Measurements from ENCODE around the gene TAPT1. TPM values are rescaled to one million over a fixed set of nuclear protein-coding genes. Genes with fewer than 3 reads are reported as not detected.

The TAPT1 gene
- total and polyA plus RNA-seq, 3 donors from 2014 or later = 38.4 to 117 (median 46.1) TPM

DNA sequence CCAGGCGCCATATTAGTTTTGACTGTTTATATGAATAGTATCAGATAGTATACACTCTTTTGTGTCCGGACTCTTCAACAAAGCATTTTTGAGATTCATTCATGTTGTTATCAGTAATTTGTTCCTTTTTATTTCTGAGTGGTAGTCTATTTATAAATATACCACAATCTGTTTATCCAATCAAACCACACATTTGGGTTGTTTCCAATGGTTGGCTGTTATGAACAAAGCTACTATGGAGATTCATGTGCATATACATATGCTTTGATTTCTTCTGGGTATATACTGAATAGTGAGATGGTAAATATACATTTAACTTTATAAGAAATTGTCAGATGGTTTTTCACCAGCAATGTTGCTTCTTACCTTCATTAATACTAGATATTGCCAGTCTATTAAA is 36.8 kb upstream of the TAPT1 start:
- intact Hi-C loops (cut with DNase I; ENCODE audit: low total_unique reads) = loop anchor here (10.0 kb wide), 1 partner anchor 238 kb away; no protein-coding TSS in a partner anchor
- WGBS, 2 donors = 79 to 99% methylated on average over 2 of the region's 2 CpGs
- H3K27me3 ChIP-seq = no peaks in the 10 kb centered on the region

DNA sequence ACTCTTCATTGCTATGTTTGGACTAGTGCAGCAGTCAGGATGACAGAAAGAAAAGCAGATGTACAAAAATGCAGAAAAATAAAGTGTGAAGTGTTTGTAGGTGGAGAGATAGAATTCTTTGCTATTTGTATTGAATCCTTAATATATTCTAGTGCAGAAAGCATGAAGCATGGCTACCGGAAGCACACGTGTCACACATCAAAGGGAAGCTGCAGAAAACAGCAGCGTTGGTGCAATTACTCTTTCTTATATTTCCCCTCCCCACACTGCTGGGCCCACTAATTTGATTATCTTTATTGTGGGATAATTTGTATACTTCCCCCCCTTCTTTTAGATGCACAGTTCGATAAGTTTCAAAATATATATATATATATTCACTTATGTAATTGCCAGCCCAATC is 35.9 kb upstream of the TAPT1 start:
- intact Hi-C loops (cut with DNase I; ENCODE audit: low total_unique reads) = loop anchor here (10.0 kb wide), 1 partner anchor 237 kb away; no protein-coding TSS in a partner anchor
- no peak overlapping the region for H3K4me3 ChIP-seq

More for the DNA sequence above, 36.8 kb upstream of the TAPT1 start:
- no peak for DNase-seq
- TF ChIP-seq POLR2A (IDR thresholded peaks at IDR 0.05) = no peak
- TF ChIP-seq, protein P1, sequence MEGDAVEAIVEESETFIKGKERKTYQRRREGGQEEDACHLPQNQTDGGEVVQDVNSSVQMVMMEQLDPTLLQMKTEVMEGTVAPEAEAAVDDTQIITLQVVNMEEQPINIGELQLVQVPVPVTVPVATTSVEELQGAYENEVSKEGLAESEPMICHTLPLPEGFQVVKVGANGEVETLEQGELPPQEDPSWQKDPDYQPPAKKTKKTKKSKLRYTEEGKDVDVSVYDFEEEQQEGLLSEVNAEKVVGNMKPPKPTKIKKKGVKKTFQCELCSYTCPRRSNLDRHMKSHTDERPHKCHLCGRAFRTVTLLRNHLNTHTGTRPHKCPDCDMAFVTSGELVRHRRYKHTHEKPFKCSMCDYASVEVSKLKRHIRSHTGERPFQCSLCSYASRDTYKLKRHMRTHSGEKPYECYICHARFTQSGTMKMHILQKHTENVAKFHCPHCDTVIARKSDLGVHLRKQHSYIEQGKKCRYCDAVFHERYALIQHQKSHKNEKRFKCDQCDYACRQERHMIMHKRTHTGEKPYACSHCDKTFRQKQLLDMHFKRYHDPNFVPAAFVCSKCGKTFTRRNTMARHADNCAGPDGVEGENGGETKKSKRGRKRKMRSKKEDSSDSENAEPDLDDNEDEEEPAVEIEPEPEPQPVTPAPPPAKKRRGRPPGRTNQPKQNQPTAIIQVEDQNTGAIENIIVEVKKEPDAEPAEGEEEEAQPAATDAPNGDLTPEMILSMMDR (IDR thresholded peaks at IDR 0.05) = no peak
- H3K4me3 ChIP-seq = no peak overlapping the region
- no peak overlapping the region for H3K27ac ChIP-seq
- H3K36me3 ChIP-seq (ENCODE audit: low read depth, missing control alignments) = no peaks in the 10 kb centered on the region
- H3K4me1 ChIP-seq = no peaks in the 10 kb centered on the region
- no peaks in the 10 kb centered on the region for H3K9me3 ChIP-seq

DNA sequence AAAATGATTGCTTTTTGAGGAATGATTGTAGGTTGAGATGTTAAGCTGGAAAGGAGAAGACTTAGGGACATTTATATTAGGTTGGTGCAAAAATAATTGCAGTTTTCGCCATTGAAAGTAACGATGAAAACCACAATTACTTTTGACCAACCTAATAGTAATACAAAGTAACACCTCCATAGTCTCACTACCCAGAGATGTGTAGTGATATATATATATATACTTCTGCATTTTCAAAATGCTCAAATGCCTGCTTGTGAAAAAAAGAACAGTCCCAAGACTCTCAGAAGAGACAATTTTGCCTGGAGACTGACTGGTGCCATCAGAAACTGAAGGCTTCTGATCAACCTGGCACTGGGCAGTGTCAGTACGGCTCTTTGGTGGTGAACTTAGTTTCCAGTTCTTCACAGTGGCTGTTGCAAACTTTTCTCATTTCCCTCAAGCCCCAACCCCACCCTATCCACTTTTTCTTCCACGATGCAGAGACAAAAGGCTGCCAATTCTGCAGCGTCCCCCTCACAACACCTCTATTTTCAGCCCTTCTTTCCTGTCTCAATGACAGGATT is 35.1 kb upstream of the TAPT1 start:
- Histone ChIP-seq H3K36me3 (ENCODE audit: low read depth, missing control alignments) (no peaks in the 10 kb centered on the region), H3K4me3 (no peak overlapping the region), H3K27ac (no peak overlapping the region), H3K9me3 (no peaks in the 10 kb centered on the region), H3K27me3 (no peaks in the 10 kb centered on the region), H3K4me1 (no peaks in the 10 kb centered on the region)
- TF ChIP-seq, protein P1 (IDR thresholded peaks at IDR 0.05) = no peak
- TF ChIP-seq POLR2A (IDR thresholded peaks at IDR 0.05) = no peak
- 78 to 92% methylated on average over 5 of the region's 5 CpGs for WGBS, 2 donors
- no peak for DNase-seq
- intact Hi-C loops (cut with DNase I; ENCODE audit: low total_unique reads) = loop anchor here (10.0 kb wide), 1 partner anchor 237 kb away; no protein-coding TSS in a partner anchor

More for the DNA sequence above, 35.9 kb upstream of the TAPT1 start:
- 89% methylated on average over 4 of the region's 4 CpGs for WGBS, 2 donors
- H3K9me3 ChIP-seq = no peaks in the 10 kb centered on the region
- no peak for TF ChIP-seq POLR2A (IDR thresholded peaks at IDR 0.05)
- TF ChIP-seq, protein P1 (IDR thresholded peaks at IDR 0.05) = no peak
- no peaks in the 10 kb centered on the region for H3K4me1 ChIP-seq
- no peak for DNase-seq
- H3K27ac ChIP-seq = no peak overlapping the region
- no peaks in the 10 kb centered on the region for H3K27me3 ChIP-seq
- H3K36me3 ChIP-seq (ENCODE audit: low read depth, missing control alignments) = no peaks in the 10 kb centered on the region

- intact Hi-C loops (cut with DNase I; ENCODE audit: low total_unique reads) = loop anchor here (10.0 kb wide), 1 partner anchor 235 kb away; no protein-coding TSS in a partner anchor
- no peaks in the 10 kb centered on the region for H3K9me3 ChIP-seq
- H3K36me3 ChIP-seq (ENCODE audit: low read depth, missing control alignments) = no peaks in the 10 kb centered on the region
- 73 to 95% methylated on average over 4 of the region's 4 CpGs for WGBS, 2 donors
- no peak for TF ChIP-seq POLR2A (IDR thresholded peaks at IDR 0.05)
- TF ChIP-seq, protein P1 (IDR thresholded peaks at IDR 0.05) = no peak
- no peaks in the 10 kb centered on the region for H3K4me1 ChIP-seq
- no peak overlapping the region for H3K4me3 ChIP-seq
- H3K27me3 ChIP-seq = no peaks in the 10 kb centered on the region
- no peak for DNase-seq
- H3K27ac ChIP-seq = no peak overlapping the region
Measured at GRCh38 chr4:16259889-16260246, 33.6 kb upstream of the TAPT1 start.

Data from testis (tissue), 3 donors.